ENCODE measurements around the gene ASIC4. TPM values are rescaled to one million over a fixed set of nuclear protein-coding genes. Genes with fewer than 3 reads are reported as not detected.

The ASIC4 gene
- total and polyA plus RNA-seq, 3 experiments from 2014 or later = not detected

DNA sequence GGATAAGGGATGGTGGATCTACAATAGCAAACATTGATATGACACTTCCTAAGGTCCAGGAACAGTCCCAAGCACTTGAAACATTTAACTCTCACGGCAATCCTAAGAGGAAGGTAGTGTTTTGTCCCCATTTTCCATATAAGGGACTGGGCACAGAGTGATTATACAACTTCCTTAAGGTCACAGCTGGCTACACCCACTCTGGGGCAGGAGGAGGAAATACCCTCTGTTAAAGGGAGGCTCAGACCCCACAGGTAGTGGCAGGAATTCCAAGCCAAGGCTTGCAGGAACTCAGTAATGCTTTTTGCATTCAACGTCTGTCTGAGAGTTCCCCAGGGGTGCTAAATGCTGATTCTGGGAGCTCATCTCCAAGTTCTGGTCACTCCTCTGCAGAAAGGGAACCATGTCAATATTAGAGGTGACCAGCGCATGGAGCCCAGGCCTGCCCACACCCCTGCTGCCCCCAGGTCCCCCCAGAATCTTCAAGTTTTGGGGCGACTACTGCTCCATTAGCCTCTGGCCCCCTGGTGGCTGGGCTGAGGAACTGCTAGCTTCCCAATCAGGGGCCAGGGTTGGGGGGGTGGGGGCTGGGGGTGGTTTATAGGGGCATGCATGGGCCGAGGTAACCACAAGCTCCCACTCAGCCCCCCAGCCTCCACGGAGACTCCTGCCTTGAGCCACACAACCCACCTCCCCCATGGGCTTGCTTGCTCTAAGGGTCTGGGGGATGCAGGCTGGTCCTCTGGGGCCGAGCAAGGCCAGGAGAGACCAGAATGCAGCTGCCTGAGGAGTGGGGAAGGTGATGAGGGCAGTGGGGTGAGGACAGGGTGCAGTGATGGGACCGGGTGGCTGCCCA, 46.0 kb downstream of the ASIC4 start:
- peak in 3 of 5 donors; percentile 12 to 46 (median 30) for DNase-seq
- POLR2A ChIA-PET = no interaction called here
- H3K27me3 Mint-ChIP-seq = peaks cover 12 to 54% of the 10 kb centered on the region in 2 donors
- no peaks in the 10 kb centered on the region for H3K36me3 Mint-ChIP-seq
- no peak overlapping the region for H3K27ac Mint-ChIP-seq
- no peak overlapping the region for H3K4me3 Mint-ChIP-seq
- no peaks in the 10 kb centered on the region for H3K4me1 Mint-ChIP-seq
- peaks cover 0 to 2% (median 0%) of the 10 kb centered on the region in 5 donors for H3K9me3 Mint-ChIP-seq
- Histone ChIP-seq H3K4me1 (ENCODE audit: insufficient read depth, low read length) (no peaks in the 10 kb centered on the region), H3K36me3 (ENCODE audit: insufficient read depth, low read length) (no peaks in the 10 kb centered on the region), H3K4me3 (ENCODE audit: low read length) (no peak overlapping the region), H3K27me3 (ENCODE audit: insufficient read depth, low read length, poor library complexity, severe bottlenecking) (no peaks in the 10 kb centered on the region), H3K27ac (ENCODE audit: low read depth, low read length) (no peak overlapping the region), H3K9me3 (ENCODE audit: low read length) (no peaks in the 10 kb centered on the region)
- CTCF ChIA-PET = interaction anchor here (0.5 to 3.9 kb wide), 15 partner anchors 9 to 202 kb away, joined by 3 to 13 read pairs (median 5); partner anchors contain the start of genes CHPF, OBSL1, STK11IP and TMEM198

DNA sequence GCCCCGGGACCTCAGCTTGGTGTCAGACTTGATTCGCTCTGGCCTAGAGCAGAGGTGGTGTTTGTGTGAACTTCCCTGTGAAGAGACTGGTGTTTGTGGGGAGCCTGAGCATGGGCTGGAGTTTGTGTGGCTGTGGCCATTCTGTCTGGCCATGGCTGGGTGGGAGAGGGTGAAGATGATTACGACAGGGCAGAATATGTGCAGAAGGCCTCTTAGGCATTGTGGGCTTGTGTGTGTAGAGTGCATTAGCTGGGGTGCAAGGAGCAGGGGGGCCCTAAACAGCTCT, 46.6 kb downstream of the ASIC4 start:
- no peaks in the 10 kb centered on the region for H3K27me3 ChIP-seq (ENCODE audit: insufficient read depth, low read length, poor library complexity, severe bottlenecking)
- ChIA-PET POLR2A (no interaction called here), CTCF (interaction anchor here (0.5 to 3.9 kb wide), 13 partner anchors 10 to 203 kb away, joined by 3 to 13 read pairs (median 6); partner anchors contain the start of genes CHPF, OBSL1, STK11IP and TMEM198)
- H3K4me1 Mint-ChIP-seq = no peaks in the 10 kb centered on the region
- no peaks in the 10 kb centered on the region for H3K4me1 ChIP-seq (ENCODE audit: insufficient read depth, low read length)
- no peaks in the 10 kb centered on the region for H3K36me3 ChIP-seq (ENCODE audit: insufficient read depth, low read length)
- no peaks in the 10 kb centered on the region for H3K36me3 Mint-ChIP-seq
- H3K4me3 ChIP-seq (ENCODE audit: low read length) = no peak overlapping the region
- H3K9me3 ChIP-seq (ENCODE audit: low read length) = no peaks in the 10 kb centered on the region
- no peak overlapping the region for H3K27ac ChIP-seq (ENCODE audit: low read depth, low read length)
- H3K27me3 Mint-ChIP-seq = peaks cover 13 to 54% of the 10 kb centered on the region in 2 donors
- no peak for DNase-seq
- no peak overlapping the region for H3K4me3 Mint-ChIP-seq
- H3K9me3 Mint-ChIP-seq = peaks cover 0 to 2% (median 0%) of the 10 kb centered on the region in 5 donors
- H3K27ac Mint-ChIP-seq = no peak overlapping the region

DNA sequence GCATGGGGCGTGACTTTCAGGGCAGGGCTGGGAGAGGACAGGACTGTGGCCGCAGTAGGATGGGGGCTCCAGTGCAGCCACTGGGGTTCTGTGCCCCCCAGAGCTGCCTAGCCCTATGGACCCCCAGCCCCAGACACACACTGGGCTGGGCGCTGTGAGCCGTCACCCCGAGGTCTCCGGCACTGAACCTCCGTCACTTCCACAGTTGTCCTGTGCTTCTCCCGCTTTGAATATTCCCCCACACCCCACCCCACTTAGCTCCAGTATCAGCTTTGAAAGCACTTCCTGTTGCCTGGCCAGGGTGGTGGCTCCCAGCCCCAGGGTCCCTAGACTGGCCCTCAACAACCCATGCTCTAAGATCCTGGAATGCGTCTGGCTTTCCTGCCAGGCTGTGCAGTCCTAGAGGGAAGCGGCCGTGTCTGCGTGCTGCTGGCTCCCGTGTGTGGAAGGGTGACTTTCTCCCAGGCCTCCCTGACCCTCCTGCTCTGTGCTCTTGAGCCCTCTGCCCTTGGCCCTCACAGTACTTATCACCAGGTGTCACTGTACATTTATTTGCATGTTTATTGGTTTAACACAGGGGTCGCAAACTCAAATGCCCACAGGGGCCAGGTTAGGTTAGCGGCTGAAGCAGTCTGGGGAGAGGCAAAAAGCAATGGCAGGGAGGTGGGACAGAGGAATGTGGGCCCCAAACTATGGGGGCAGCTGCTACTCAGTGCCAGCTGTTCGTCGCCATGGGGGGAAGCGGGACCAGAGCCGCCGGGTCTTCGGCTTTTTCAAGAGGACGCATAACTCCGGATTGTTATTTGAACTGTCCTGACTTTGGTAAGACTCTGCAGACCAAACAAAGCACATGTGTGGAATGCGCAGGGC, 47.1 kb downstream of the ASIC4 start:
- H3K9me3 Mint-ChIP-seq = peaks cover 0 to 2% (median 0%) of the 10 kb centered on the region in 5 donors
- no peaks in the 10 kb centered on the region for H3K27me3 ChIP-seq (ENCODE audit: insufficient read depth, low read length, poor library complexity, severe bottlenecking)
- ChIA-PET CTCF (interaction anchor here (0.9 to 3.9 kb wide), 7 partner anchors 9 to 81 kb away, joined by 3 to 13 read pairs (median 12); partner anchors contain the start of genes CHPF, OBSL1 and TMEM198), POLR2A (no interaction called here)
- DNase-seq = peak in 1 of 5 donors; percentile 40
- peaks cover 14 to 56% of the 10 kb centered on the region in 2 donors for H3K27me3 Mint-ChIP-seq
- no peaks in the 10 kb centered on the region for H3K4me1 Mint-ChIP-seq
- H3K9me3 ChIP-seq (ENCODE audit: low read length) = no peaks in the 10 kb centered on the region
- H3K4me3 Mint-ChIP-seq = no peak overlapping the region
- no peak overlapping the region for H3K27ac ChIP-seq (ENCODE audit: low read depth, low read length)
- no peaks in the 10 kb centered on the region for H3K4me1 ChIP-seq (ENCODE audit: insufficient read depth, low read length)
- H3K36me3 ChIP-seq (ENCODE audit: insufficient read depth, low read length) = no peaks in the 10 kb centered on the region
- no peak overlapping the region for H3K4me3 ChIP-seq (ENCODE audit: low read length)
- H3K36me3 Mint-ChIP-seq = no peaks in the 10 kb centered on the region
- H3K27ac Mint-ChIP-seq = no peak overlapping the region

DNA sequence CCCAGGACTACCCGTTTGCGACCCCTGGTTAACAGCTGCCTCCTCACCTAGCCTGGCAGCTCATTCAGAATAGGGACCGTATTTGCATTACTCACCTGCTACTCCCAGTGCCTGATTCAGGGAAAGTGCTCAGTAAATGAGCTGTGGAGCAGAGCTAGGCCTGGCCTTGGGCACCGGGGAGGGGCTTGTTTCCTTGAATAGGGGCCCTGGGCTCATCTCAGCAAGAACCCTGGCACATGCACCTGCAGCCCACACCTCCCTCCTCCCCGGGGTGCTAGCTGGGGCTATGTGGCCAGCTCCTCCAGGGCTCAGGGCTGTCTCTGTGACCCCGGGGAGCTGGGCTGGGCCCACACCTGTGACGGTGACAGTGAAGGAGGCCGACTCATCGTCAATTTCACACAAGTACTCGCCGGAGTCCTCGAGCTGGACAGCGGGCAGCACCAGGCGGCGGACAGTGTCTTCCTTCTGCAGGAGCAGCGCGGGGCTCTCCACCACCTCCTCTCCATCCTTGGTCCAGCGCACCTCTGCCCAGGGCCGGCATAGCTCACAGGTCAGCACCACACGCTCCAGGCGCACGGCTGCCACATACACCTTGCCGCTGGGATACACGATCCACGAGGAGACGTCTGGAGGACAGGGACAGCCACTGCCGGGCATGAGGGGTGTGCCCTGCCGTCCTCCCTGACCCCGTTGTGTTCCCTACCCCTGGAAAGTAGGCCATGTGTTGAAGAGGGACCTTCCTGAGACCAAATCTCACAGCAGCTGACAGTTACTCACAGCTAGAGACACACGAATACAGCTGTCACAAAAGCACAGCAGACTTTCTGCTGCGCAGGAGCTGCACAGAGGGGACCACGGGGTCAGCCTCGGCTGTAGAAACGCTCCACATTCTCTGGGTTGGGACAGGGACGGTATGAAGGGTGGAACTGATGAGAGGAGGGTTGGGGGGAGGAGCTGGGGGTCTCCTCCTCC, 48.1 kb downstream of the ASIC4 start:
- no peaks in the 10 kb centered on the region for H3K9me3 ChIP-seq (ENCODE audit: low read length)

DNA sequence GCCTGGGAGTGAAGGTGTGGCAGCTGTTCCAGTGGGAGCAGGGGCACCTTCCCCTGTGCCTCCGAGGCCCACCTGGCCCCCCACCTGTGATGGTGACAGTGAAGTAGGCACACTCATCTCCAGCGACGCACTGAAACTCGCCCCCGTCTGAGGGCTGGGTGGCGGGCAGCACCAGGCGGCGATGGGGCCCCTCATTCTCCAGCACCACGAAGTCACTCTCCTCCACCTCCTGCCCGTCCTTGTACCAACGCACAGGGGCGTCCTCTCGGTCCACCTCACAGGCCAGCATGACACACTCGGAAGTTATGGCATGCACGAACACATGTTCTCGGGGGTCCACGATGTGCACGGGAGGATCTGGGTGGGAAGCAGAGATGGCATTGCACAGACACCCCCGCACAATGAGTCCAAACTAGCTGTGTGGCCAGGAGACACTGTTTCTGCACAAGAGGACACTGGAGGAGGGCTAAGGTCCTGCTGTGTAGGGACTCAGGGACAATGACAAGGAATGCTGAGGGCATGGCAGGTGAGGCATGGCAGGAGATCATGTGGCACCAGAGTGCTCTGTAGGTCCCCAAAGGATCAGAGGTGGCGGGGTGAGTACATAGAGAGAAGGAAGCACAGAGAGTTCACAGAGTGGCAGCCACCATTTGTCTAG, 49.1 kb downstream of the ASIC4 start:
- no peak overlapping the region for H3K27ac ChIP-seq (ENCODE audit: low read depth, low read length)
- no peaks in the 10 kb centered on the region for H3K4me1 ChIP-seq (ENCODE audit: insufficient read depth, low read length)
- H3K4me1 Mint-ChIP-seq = no peaks in the 10 kb centered on the region
- POLR2A ChIA-PET = no interaction called here
- CTCF ChIA-PET = interaction anchor here (1.4 to 3.9 kb wide), 3 partner anchors 20 to 38 kb away, joined by 3 to 12 read pairs (median 4); partner anchors contain the start of genes CHPF and TMEM198
- no peaks in the 10 kb centered on the region for H3K27me3 ChIP-seq (ENCODE audit: insufficient read depth, low read length, poor library complexity, severe bottlenecking)
- peaks cover 0 to 4% (median 0%) of the 10 kb centered on the region in 5 donors for H3K9me3 Mint-ChIP-seq
- H3K36me3 Mint-ChIP-seq = no peaks in the 10 kb centered on the region
- no peaks in the 10 kb centered on the region for H3K9me3 ChIP-seq (ENCODE audit: low read length)
- no peak for DNase-seq
- no peaks in the 10 kb centered on the region for H3K36me3 ChIP-seq (ENCODE audit: insufficient read depth, low read length)
- no peak overlapping the region for H3K4me3 ChIP-seq (ENCODE audit: low read length)
- H3K27me3 Mint-ChIP-seq = peaks cover 17 to 59% of the 10 kb centered on the region in 2 donors
- H3K4me3 Mint-ChIP-seq = no peak overlapping the region
- no peak overlapping the region for H3K27ac Mint-ChIP-seq

More for the DNA sequence above, 48.1 kb downstream of the ASIC4 start:
- Mint-ChIP-seq H3K4me3 (no peak overlapping the region), H3K4me1 (no peaks in the 10 kb centered on the region), H3K27me3 (peaks cover 17 to 56% of the 10 kb centered on the region in 2 donors), H3K27ac (no peak overlapping the region), H3K9me3 (peaks cover 0 to 4% (median 0%) of the 10 kb centered on the region in 5 donors), H3K36me3 (no peaks in the 10 kb centered on the region)
- DNase-seq = peak in 1 of 5 donors; percentile 38
- Histone ChIP-seq H3K4me1 (ENCODE audit: insufficient read depth, low read length) (no peaks in the 10 kb centered on the region), H3K4me3 (ENCODE audit: low read length) (no peak overlapping the region), H3K36me3 (ENCODE audit: insufficient read depth, low read length) (no peaks in the 10 kb centered on the region), H3K27ac (ENCODE audit: low read depth, low read length) (no peak overlapping the region), H3K27me3 (ENCODE audit: insufficient read depth, low read length, poor library complexity, severe bottlenecking) (no peaks in the 10 kb centered on the region)
- CTCF ChIA-PET = interaction anchor here (1.4 to 3.9 kb wide), 6 partner anchors 9 to 80 kb away, joined by 3 to 13 read pairs (median 10); partner anchors contain the start of genes CHPF, OBSL1 and TMEM198
- POLR2A ChIA-PET = no interaction called here

DNA sequence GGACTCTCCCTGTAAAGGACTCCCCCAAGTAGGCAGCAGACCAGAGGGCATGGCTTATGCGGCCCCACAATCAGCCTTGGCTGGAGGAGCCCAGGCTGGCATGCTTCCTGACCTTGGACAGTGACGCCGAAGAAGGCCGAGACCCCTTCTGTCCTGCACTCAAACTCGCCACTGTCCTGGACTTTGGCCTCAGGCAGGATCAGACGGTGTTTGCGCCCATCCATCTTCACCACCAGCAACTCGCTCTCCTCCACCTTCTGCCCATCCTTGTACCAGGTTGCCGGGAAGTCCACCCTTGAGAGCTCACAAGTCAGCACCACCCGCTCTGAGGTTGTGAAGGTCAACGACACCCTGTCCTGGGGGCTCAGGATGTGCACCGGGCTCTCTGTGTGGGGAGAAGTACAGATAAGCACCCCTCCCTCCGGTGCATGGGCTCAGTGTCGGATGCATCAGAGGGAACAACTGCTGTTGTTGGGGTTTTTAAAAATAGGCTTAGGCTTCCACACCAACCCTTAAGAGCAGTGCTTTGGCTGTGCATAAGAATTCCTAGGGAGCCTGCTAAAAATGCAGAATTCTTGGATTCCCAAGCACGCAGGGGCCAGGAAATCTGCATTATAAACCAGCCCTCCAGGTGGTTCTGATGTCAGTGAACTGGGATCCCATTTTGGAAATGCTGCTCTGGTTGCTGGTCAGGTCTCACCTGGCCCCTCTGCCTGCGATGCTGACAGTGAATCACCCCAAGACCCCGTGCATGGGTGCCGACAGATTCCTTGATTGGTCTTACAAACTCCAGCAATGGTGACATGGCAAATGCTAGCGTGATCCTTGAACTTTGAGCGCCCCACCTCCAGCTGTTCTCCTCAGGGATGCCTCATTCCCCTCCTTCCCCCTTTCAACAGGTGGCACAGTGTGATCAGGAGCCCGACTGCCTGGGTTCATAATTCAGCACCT, 51.1 kb downstream of the ASIC4 start:
- no peaks in the 10 kb centered on the region for H3K27me3 ChIP-seq (ENCODE audit: insufficient read depth, low read length, poor library complexity, severe bottlenecking)

More for the DNA sequence above, 51.1 kb downstream of the ASIC4 start:
- no peaks in the 10 kb centered on the region for H3K36me3 ChIP-seq (ENCODE audit: insufficient read depth, low read length)
- no peak for DNase-seq
- Mint-ChIP-seq H3K27me3 (peaks cover 13 to 67% of the 10 kb centered on the region in 2 donors), H3K4me3 (no peak overlapping the region), H3K36me3 (no peaks in the 10 kb centered on the region), H3K4me1 (peaks cover 0 to 4% (median 0%) of the 10 kb centered on the region in 3 donors), H3K9me3 (peaks cover 0 to 4% (median 0%) of the 10 kb centered on the region in 5 donors), H3K27ac (no peak overlapping the region)
- POLR2A ChIA-PET = no interaction called here
- H3K4me1 ChIP-seq (ENCODE audit: insufficient read depth, low read length) = no peaks in the 10 kb centered on the region
- H3K9me3 ChIP-seq (ENCODE audit: low read length) = no peaks in the 10 kb centered on the region
- CTCF ChIA-PET = interaction anchor here (0.8 kb wide), 1 partner anchor 14 kb away, joined by 5 read pairs; no protein-coding TSS in a partner anchor
- no peak overlapping the region for H3K27ac ChIP-seq (ENCODE audit: low read depth, low read length)
- H3K4me3 ChIP-seq (ENCODE audit: low read length) = no peak overlapping the region
